Calu3 (cell line): Measurements from ENCODE around the gene PLXNA3. TPM values are rescaled to one million over a fixed set of nuclear protein-coding genes. Genes with fewer than 3 reads are reported as not detected.
A peak's percentile ranks its signal among the peaks of the same experiment; 100 is the strongest.

Source experiments
- BruUV-seq: library from RNA; stranded (reverse); fragments of 400-500 nt; replicated peaks from 2 replicates; lab custom pipeline; 2021; lab: Mats Ljungman, UMichigan
- CTCF ChIA-PET: fragments of 300-600 bp; sonication (Branson Sonifier 250); formaldehyde crosslinking; loops from one replicate; lab custom pipeline; 2022; ENCODE audit warnings: antibody characterized with exemption; lab: Charles Lee
- DNase-seq: peaks from one replicate; pipeline ENCODE4 v3.0.0; 2022
- H3K27ac Mint-ChIP-seq: one replicate; pipeline ENCODE4 v1.8.0; 2022; ENCODE audit warnings: mixed read lengths; ENCODE audit not compliant: unreplicated experiment
- H3K27me3 Mint-ChIP-seq: one replicate; pipeline ENCODE4 v1.8.0; 2022; ENCODE audit warnings: mixed read lengths; ENCODE audit not compliant: unreplicated experiment
- H3K36me3 Mint-ChIP-seq: one replicate; pipeline ENCODE4 v1.8.0; 2022; ENCODE audit warnings: mild to moderate bottlenecking, moderate library complexity, mixed read lengths; ENCODE audit not compliant: insufficient read depth, unreplicated experiment
- H3K4me1 Mint-ChIP-seq: one replicate; pipeline ENCODE4 v1.8.0; 2022; ENCODE audit warnings: mild to moderate bottlenecking, low read depth, mixed read lengths; ENCODE audit not compliant: unreplicated experiment
- H3K4me3 Mint-ChIP-seq: one replicate; pipeline ENCODE4 v1.8.0; 2022; ENCODE audit warnings: mild to moderate bottlenecking, low read depth, moderate library complexity, mixed read lengths; ENCODE audit not compliant: unreplicated experiment
- H3K9me3 Mint-ChIP-seq: one replicate; pipeline ENCODE4 v1.8.0; 2022; ENCODE audit warnings: low read depth, mixed read lengths; ENCODE audit not compliant: unreplicated experiment
- intact Hi-C: fragments of 100-400 bp; cut with micrococcal nuclease; formaldehyde crosslinking; loops from one replicate; pipeline ENCODE4 v1.10.0; 2022; ENCODE audit not compliant: unreplicated experiment
- total RNA-seq: library from RNA; stranded (reverse); gene quantifications from 2 replicates; pipeline ENCODE4 v1.2.3, GENCODE V29; 2022
- TF ChIP-seq, protein P1 (sequence below): fragments of 200-600 bp; IDR thresholded peaks from one replicate; pipeline ENCODE4 v1.8.0; 2022; ENCODE audit warnings: antibody characterized with exemption; ENCODE audit not compliant: unreplicated experiment

PLXNA3 gene
- total RNA-seq, 1 experiment from 2014 or later: 82.6 TPM

- Mint-ChIP-seq H3K4me1 (no peaks in the 10 kb centered on the region), H3K4me3 (no peak overlapping the region), H3K9me3 (no peaks in the 10 kb centered on the region), H3K36me3 (peaks cover 36% of the 10 kb centered on the region), H3K27ac (no peak overlapping the region), H3K27me3 (no peaks in the 10 kb centered on the region)
- CTCF ChIA-PET: no interaction called here
- TSS peak; percentile 7 for BruUV-seq
- DNase-seq: no peak
- TF ChIP-seq, protein P1, sequence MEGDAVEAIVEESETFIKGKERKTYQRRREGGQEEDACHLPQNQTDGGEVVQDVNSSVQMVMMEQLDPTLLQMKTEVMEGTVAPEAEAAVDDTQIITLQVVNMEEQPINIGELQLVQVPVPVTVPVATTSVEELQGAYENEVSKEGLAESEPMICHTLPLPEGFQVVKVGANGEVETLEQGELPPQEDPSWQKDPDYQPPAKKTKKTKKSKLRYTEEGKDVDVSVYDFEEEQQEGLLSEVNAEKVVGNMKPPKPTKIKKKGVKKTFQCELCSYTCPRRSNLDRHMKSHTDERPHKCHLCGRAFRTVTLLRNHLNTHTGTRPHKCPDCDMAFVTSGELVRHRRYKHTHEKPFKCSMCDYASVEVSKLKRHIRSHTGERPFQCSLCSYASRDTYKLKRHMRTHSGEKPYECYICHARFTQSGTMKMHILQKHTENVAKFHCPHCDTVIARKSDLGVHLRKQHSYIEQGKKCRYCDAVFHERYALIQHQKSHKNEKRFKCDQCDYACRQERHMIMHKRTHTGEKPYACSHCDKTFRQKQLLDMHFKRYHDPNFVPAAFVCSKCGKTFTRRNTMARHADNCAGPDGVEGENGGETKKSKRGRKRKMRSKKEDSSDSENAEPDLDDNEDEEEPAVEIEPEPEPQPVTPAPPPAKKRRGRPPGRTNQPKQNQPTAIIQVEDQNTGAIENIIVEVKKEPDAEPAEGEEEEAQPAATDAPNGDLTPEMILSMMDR: no peak
- intact Hi-C loops: no loop called here
Measured at GRCh38 chrX:154469114-154469513, 11.0 kb downstream of the PLXNA3 start.

GRCh38 chrX:154469880-154470279, 11.8 kb downstream of the PLXNA3 start:
- Mint-ChIP-seq H3K27me3 (no peaks in the 10 kb centered on the region), H3K4me1 (no peaks in the 10 kb centered on the region), H3K36me3 (peaks cover 34% of the 10 kb centered on the region), H3K27ac (no peak overlapping the region), H3K9me3 (no peaks in the 10 kb centered on the region), H3K4me3 (no peak overlapping the region)
- TF ChIP-seq, protein P1: no peak
- intact Hi-C loops: no loop called here
- BruUV-seq: no TSS peak
- no peak for DNase-seq
- CTCF ChIA-PET: no interaction called here

DNA sequence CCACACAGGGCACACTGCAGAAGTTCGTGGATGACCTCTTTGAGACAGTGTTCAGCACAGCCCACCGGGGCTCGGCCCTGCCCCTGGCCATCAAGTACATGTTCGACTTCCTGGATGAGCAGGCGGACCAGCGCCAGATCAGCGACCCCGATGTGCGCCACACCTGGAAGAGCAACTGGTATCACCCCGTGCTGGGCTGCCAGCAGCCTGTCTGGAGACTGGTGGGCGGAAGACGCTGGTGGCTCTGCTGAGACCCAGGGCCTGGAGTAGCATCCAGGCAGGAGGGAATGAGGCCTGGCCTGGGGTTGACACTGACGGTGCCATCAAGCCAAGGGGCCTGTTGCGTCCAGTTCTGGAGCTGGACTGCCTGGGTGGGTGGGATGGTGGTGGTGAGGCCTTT, 12.4 kb downstream of the PLXNA3 start:
- CTCF ChIA-PET: no interaction called here
- Mint-ChIP-seq H3K4me3 (no peak overlapping the region), H3K27me3 (no peaks in the 10 kb centered on the region), H3K4me1 (no peaks in the 10 kb centered on the region), H3K9me3 (no peaks in the 10 kb centered on the region), H3K36me3 (peaks cover 38% of the 10 kb centered on the region), H3K27ac (no peak overlapping the region)
- TF ChIP-seq, protein P1: no peak
- BruUV-seq: no TSS peak
- DNase-seq: no peak
- intact Hi-C loops: no loop called here

DNA sequence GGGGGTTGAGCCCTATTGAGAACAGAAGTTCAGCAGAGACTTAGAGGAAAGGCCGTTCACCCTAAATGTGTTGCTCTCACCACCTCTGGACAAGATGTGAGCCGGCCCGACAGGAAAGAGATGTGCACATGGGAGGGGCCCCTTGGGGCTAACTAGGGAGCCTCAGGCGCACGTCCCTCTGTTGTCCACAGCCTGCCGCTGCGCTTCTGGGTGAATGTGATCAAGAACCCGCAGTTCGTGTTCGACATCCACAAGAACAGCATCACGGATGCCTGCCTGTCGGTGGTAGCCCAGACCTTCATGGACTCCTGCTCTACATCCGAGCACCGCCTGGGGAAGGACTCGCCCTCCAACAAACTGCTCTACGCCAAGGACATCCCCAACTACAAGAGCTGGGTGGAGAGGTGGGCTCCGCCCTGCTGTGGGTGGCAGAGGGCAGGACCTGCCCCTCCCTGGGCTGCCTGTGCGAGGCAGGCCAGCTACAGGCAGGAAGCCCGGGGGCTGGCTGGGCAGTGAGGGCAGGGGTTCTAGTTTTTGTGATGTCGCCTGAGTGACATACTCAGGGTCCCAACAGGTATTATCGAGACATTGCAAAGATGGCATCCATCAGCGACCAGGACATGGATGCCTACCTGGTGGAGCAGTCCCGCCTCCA, 13.0 kb downstream of the PLXNA3 start:
- H3K9me3 Mint-ChIP-seq: no peaks in the 10 kb centered on the region
- H3K4me1 Mint-ChIP-seq: no peaks in the 10 kb centered on the region
- H3K27me3 Mint-ChIP-seq: no peaks in the 10 kb centered on the region
- DNase-seq: no peak
- H3K36me3 Mint-ChIP-seq: peaks cover 34% of the 10 kb centered on the region
- TF ChIP-seq, protein P1: no peak
- H3K4me3 Mint-ChIP-seq: no peak overlapping the region
- intact Hi-C loops: no loop called here
- H3K27ac Mint-ChIP-seq: no peak overlapping the region
- no TSS peak for BruUV-seq
- CTCF ChIA-PET: interaction anchor here (0.6 kb wide), 1 partner anchor 599 kb away, joined by 3 read pairs; no protein-coding TSS in a partner anchor
